H1 (cell line): ENCODE results near the gene SRM. TPM values are rescaled to one million over a fixed set of nuclear protein-coding genes. Genes with fewer than 3 reads are reported as not detected.
A peak's percentile ranks its signal among the peaks of the same experiment; 100 is the strongest.

Experiments used
- CTCF ChIA-PET: fragments of 300-600 bp; sonication (Branson Sonifier 250); formaldehyde crosslinking; loops from one replicate; lab custom pipeline; 2021; ENCODE audit not compliant: partially characterized antibody; lab: Charles Lee
- POLR2A ChIA-PET: fragments of 300-600 bp; sonication (Branson Sonifier 250); formaldehyde crosslinking; loops from one replicate; lab custom pipeline; 2021; ENCODE audit warnings: inconsistent platforms; ENCODE audit not compliant: partially characterized antibody; lab: Charles Lee
- DNase-seq, 2 experiments: peaks; one replicate each; pipeline versions ENCODE4 v3.0.0 to v3.0.0-alpha.2; 2010 to 2022; ENCODE audit warnings: low spot score in 2 of 2, low read depth in 1 of 2, mixed read lengths in 1 of 2
- FAIRE-seq: peaks from 2 replicates; lab custom pipeline; 2011; peaks lifted over from hg19 to GRCh38; lab: Jason Lieb, UNC
- H2AFZ ChIP-seq: 2 replicates; pipeline ENCODE4 v1.8.1; 2012; ENCODE audit warnings: low read length, inconsistent platforms
- H2AK5ac ChIP-seq: 2 replicates; pipeline ENCODE4 v1.6.1; 2013; ENCODE audit warnings: low read depth, low read length
- H2BK120ac ChIP-seq: replicated peaks from 2 replicates; pipeline ENCODE3; 2013; ENCODE audit warnings: low read depth, low read length, inconsistent platforms
- H2BK12ac ChIP-seq: 2 replicates; pipeline ENCODE4 v1.6.1; 2013; ENCODE audit warnings: low read depth, low read length
- H2BK15ac ChIP-seq: 2 replicates; pipeline ENCODE4 v1.6.1; 2013; ENCODE audit warnings: low read length
- H2BK20ac ChIP-seq: 2 replicates; pipeline ENCODE4 v1.6.1; 2013; ENCODE audit warnings: low read length
- H2BK5ac ChIP-seq: 2 replicates; pipeline ENCODE4 v1.6.1; 2013; ENCODE audit warnings: low read depth, low read length
- H3K14ac ChIP-seq: 2 replicates; pipeline ENCODE4 v1.6.1; 2013; ENCODE audit warnings: inconsistent platforms; ENCODE audit not compliant: insufficient read length
- H3K18ac ChIP-seq: 2 replicates; pipeline ENCODE4 v1.6.1; 2013; ENCODE audit warnings: low read length; ENCODE audit errors: extremely low read depth
- H3K23ac ChIP-seq: 2 replicates; pipeline ENCODE4 v1.6.1; 2013; ENCODE audit warnings: inconsistent platforms; ENCODE audit not compliant: insufficient read length
- H3K23me2 ChIP-seq: 2 replicates; pipeline ENCODE4 v1.6.1; 2013; ENCODE audit warnings: low read depth, low read length
- H3K27ac ChIP-seq: 2 replicates; pipeline ENCODE4 v1.6.1; 2011; ENCODE audit warnings: low read depth, low read length, inconsistent platforms
- H3K27me3 ChIP-seq, 4 experiments: replicated peaks in 1 of 4; 1 replicate in 1 of 4; 2 replicates in 3 of 4; pipeline versions ENCODE4 v1.6.1 to v1.8.1; 2011 to 2013; ENCODE audit warnings: low read length in 3 of 4, mild to moderate bottlenecking in 3 of 4, inconsistent platforms in 2 of 4, mixed read lengths in 2 of 4, moderate library complexity in 1 of 4; ENCODE audit not compliant: control insufficient read depth in 3 of 4, insufficient read depth in 3 of 4; ENCODE audit errors: extremely low read depth in 1 of 4
- H3K36me3 ChIP-seq, 4 experiments: 2 replicates each; pipeline versions ENCODE4 v1.6.1 to v1.8.1; 2011 to 2013; ENCODE audit warnings: mild to moderate bottlenecking in 4 of 4, low read length in 3 of 4, moderate library complexity in 2 of 4, control low read depth in 1 of 4, inconsistent platforms in 1 of 4; ENCODE audit not compliant: insufficient read depth in 4 of 4, control insufficient read depth in 2 of 4
- H3K4ac ChIP-seq: replicated peaks from 2 replicates; pipeline ENCODE3; 2013; ENCODE audit warnings: low read length, low read depth, mixed read lengths, inconsistent platforms; ENCODE audit not compliant: insufficient read length
- H3K4me1 ChIP-seq, 4 experiments: replicated peaks in 1 of 4; 1 replicate in 1 of 4; 2 replicates in 3 of 4; pipeline versions ENCODE4 v1.6.1 to v1.8.1; 2011 to 2013; ENCODE audit warnings: low read length in 3 of 4, inconsistent platforms in 2 of 4, mixed read lengths in 1 of 4; ENCODE audit not compliant: insufficient read depth in 4 of 4, control insufficient read depth in 3 of 4
- H3K4me2 ChIP-seq, 2 experiments: 2 replicates each; pipeline versions ENCODE4 v1.6.1 to v1.8.1; 2011 to 2013; ENCODE audit warnings: low read depth in 2 of 2, low read length in 2 of 2, control low read depth in 1 of 2, inconsistent platforms in 1 of 2, mild to moderate bottlenecking in 1 of 2; ENCODE audit not compliant: insufficient read depth in 1 of 2
- H3K4me3 ChIP-seq, 4 experiments: fragments of 200-600, 300-600 bp in 1 of 4; sonication (generic), shearing (Covaris generic), sonication (Bioruptor Twin) in 1 of 4; 2 replicates each; pipeline versions ENCODE4 v1.5.1 to v1.8.1; 2011 to 2016; ENCODE audit warnings: low read length in 4 of 4, low read depth in 3 of 4, control low read depth in 2 of 4, inconsistent platforms in 2 of 4, mild to moderate bottlenecking in 2 of 4, mixed read lengths in 1 of 4, moderate library complexity in 1 of 4; ENCODE audit not compliant: insufficient read depth in 2 of 4; ENCODE audit errors: extremely low read depth in 1 of 4
- H3K56ac ChIP-seq: replicated peaks from 2 replicates; pipeline ENCODE3; 2013; ENCODE audit warnings: low read depth, mild to moderate bottlenecking, mixed read lengths, low read length, inconsistent platforms; ENCODE audit not compliant: insufficient read length
- H3K79me1 ChIP-seq: 2 replicates; pipeline ENCODE4 v1.6.1; 2013; ENCODE audit warnings: low read depth, low read length, control low read depth
- H3K79me2 ChIP-seq, 2 experiments: 2 replicates each; pipeline versions ENCODE4 v1.6.1 to v1.8.1; 2012 to 2013; ENCODE audit warnings: low read length in 2 of 2, mild to moderate bottlenecking in 2 of 2, inconsistent platforms in 1 of 2; ENCODE audit not compliant: insufficient read depth in 2 of 2, control insufficient read depth in 1 of 2
- H3K9ac ChIP-seq, 4 experiments: replicated peaks in 1 of 4; 1 replicate in 1 of 4; 2 replicates in 3 of 4; pipeline versions ENCODE4 v1.6.1 to v1.8.1; 2011 to 2013; ENCODE audit warnings: low read depth in 3 of 4, low read length in 3 of 4, control low read depth in 2 of 4, mild to moderate bottlenecking in 2 of 4, moderate library complexity in 2 of 4, inconsistent platforms in 1 of 4; ENCODE audit errors: extremely low read depth in 1 of 4
- H3K9me3 ChIP-seq, 2 experiments: 2 replicates each; pipeline versions ENCODE4 v1.6.1 to v1.8.1; 2012 to 2013; ENCODE audit warnings: mild to moderate bottlenecking in 2 of 2, moderate library complexity in 2 of 2, control low read depth in 1 of 2, inconsistent platforms in 1 of 2, low read depth in 1 of 2, low read length in 1 of 2, mixed read lengths in 1 of 2; ENCODE audit not compliant: insufficient read depth in 2 of 2
- H4K20me1 ChIP-seq, 2 experiments: replicated peaks in 1 of 2; 2 replicates each; pipeline versions ENCODE3 to v1.8.1; 2011 to 2013; ENCODE audit warnings: inconsistent platforms in 2 of 2, low read length in 2 of 2, mild to moderate bottlenecking in 1 of 2; ENCODE audit not compliant: insufficient read depth in 2 of 2, control insufficient read depth in 1 of 2
- H4K5ac ChIP-seq: 2 replicates; pipeline ENCODE4 v1.6.1; 2013; ENCODE audit warnings: low read length, low read depth, mixed read lengths, inconsistent platforms; ENCODE audit not compliant: insufficient read length
- H4K8ac ChIP-seq: 2 replicates; pipeline ENCODE4 v1.8.0; 2013; ENCODE audit warnings: mild to moderate bottlenecking, moderate library complexity, low read length, inconsistent platforms; ENCODE audit not compliant: insufficient read depth; ENCODE audit errors: extremely low read depth
- H4K91ac ChIP-seq: replicated peaks from 2 replicates; pipeline ENCODE3; 2013; ENCODE audit warnings: low read length, mixed read lengths, inconsistent platforms; ENCODE audit not compliant: insufficient read length
- EP300 ChIP-seq, 2 experiments: IDR thresholded peaks; 1 replicate in 1 of 2; 2 replicates in 1 of 2; pipeline ENCODE4 v1.6.1; 2011 to 2012; ENCODE audit warnings: low read depth in 2 of 2, low read length in 2 of 2, mild to moderate bottlenecking in 2 of 2, borderline replicate concordance in 1 of 2, inconsistent platforms in 1 of 2, moderate library complexity in 1 of 2
- JUND ChIP-seq: IDR thresholded peaks from 2 replicates; pipeline ENCODE4 v1.6.1; 2011; ENCODE audit warnings: mild to moderate bottlenecking, improper control_type of control experiment, low read length
- KDM4A ChIP-seq: IDR thresholded peaks from one replicate; pipeline ENCODE4 v1.7.1; 2012; ENCODE audit warnings: low read depth, mild to moderate bottlenecking, moderate library complexity, low read length, inconsistent platforms; ENCODE audit not compliant: severe bottlenecking
- NANOG ChIP-seq: IDR thresholded peaks from 2 replicates; pipeline ENCODE4 v1.6.1; 2011; ENCODE audit warnings: low read length, low read depth, mild to moderate bottlenecking, inconsistent platforms; ENCODE audit not compliant: insufficient read depth, poor library complexity, severe bottlenecking
- POLR2AphosphoS5 ChIP-seq: IDR thresholded peaks from 2 replicates; pipeline ENCODE4 v1.6.1; 2011; ENCODE audit warnings: low read depth, low read length
- RNF2 ChIP-seq: fragments of 200-900, 300-1000 bp; sonication (generic); IDR thresholded peaks from 2 replicates; pipeline ENCODE4 v1.7.1; 2016; ENCODE audit warnings: borderline replicate concordance, low read depth, mild to moderate bottlenecking, antibody characterized with exemption, low read length; ENCODE audit not compliant: poor library complexity, severe bottlenecking; ENCODE audit errors: missing control alignments
- SAP30 ChIP-seq: fragments of 300-600 bp; sonication (generic); IDR thresholded peaks from 2 replicates; pipeline ENCODE4 v1.7.1; 2012; ENCODE audit warnings: low read length, moderate library complexity, mild to moderate bottlenecking, inconsistent platforms; ENCODE audit not compliant: insufficient read depth, insufficient replicate concordance
- SIN3A ChIP-seq, 2 experiments: IDR thresholded peaks in 1 of 2; conservative IDR thresholded peaks in 1 of 2; 2 replicates each; pipeline ENCODE4 v1.6.1; 2011 to 2012; ENCODE audit warnings: low read length in 2 of 2, improper control_type of control experiment in 1 of 2, low read depth in 1 of 2, mild to moderate bottlenecking in 1 of 2
- SIRT6 ChIP-seq: IDR thresholded peaks from one replicate; pipeline ENCODE4 v1.7.1; 2012; ENCODE audit warnings: low read length, inconsistent platforms
- TAF7 ChIP-seq: optimal IDR thresholded peaks from 2 replicates; pipeline ENCODE3; 2011; ENCODE audit warnings: low read depth, mild to moderate bottlenecking, inconsistent platforms, low read length, moderate library complexity, borderline replicate concordance
- WGBS, 2 experiments: shearing (Covaris generic) in 1 of 2; methylation state at CpG; one replicate each; pipeline versions ENCODE4 v1.1.6 to v1.1.7; 2013 to 2015; ENCODE audit warnings: low lambda C conversion rate in 2 of 2, mixed read lengths in 2 of 2, inconsistent platforms in 1 of 2, low coverage in 1 of 2, missing lambda C conversion rate in 1 of 2; ENCODE audit not compliant: insufficient replicate concordance in 2 of 2, insufficient coverage in 1 of 2, insufficient read length in 1 of 2; ENCODE audit errors: extremely low coverage in 1 of 2, missing lambda C conversion rate in 1 of 2; 5-methylcytosine and 5-hydroxymethylcytosine counted together
- polyA plus RNA-seq, 7 experiments: library from polyadenylated mRNA; depleted of rRNA in 3 of 7; stranded (reverse) in 5 of 7; unstranded in 2 of 7; fragments of >200 nt in 5 of 7; fragments of 200-250 nt in 2 of 7; gene quantifications; 1 replicate in 5 of 7; 2 replicates in 1 of 7; 4 replicates in 1 of 7; pipeline versions ENCODE4 v1.2.1 to v1.2.3, GENCODE V29; 2011 to 2013; ENCODE audit warnings: missing spikeins in 2 of 7, mixed read lengths in 2 of 7
- total RNA-seq: library from RNA; stranded (reverse); fragmentation: NEBNext Ultra II Directional; extraction: Animal tissue kit (Norgen Biotek cat#: 25700); gene quantifications from 2 replicates; pipeline ENCODE4 v1.2.1, GENCODE V29; 2021

Gene SRM
- total and polyA plus RNA-seq, 2 of the 8 experiments (the other 6 are each of a cell fraction or from before 2014, with no cell fraction given): 110 to 208 TPM

DNA sequence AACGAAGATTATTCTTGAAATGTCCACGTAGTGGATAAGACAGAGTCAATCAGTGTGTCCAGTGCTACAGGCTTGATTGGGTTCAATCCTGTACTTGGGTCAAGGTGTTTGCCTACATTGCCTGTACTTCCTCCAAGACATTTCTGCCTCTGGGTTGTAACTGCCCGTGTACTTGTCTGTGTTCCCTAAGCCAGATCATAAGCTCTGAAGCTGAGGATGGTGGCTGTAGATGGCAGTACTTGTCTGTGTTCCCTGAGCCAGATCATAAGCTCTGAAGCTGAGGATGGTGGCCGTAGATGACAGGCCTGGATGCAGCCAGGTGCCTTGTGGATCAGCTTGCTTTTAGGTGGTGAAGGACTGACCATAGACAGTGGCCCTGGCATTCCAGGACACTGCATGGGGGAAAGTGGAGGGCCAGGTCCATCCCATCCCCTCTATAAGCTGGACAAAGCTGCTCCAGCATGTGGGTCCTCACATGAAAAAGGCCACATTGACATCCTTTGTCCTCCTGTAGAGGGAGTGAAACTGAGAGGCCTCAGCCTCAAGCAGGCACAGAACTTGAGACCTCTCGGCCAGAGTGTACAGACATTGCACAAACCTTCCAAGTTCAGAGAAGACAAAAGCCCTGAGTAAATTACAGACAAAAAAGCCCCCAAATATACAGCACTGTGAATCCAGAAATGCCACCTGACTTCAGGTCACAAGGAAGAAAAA is 2.0 kb upstream of the SRM start:
- H3K36me3 ChIP-seq: peaks cover 6 to 31% (median 17%) of the 10 kb centered on the region in 4 experiments; a peak in 6 of 8 replicates
- H3K4me1 ChIP-seq: peaks cover 0 to 12% (median 3%) of the 10 kb centered on the region in 4 experiments; a peak in 4 of 7 replicates
- no peaks in the 10 kb centered on the region; a peak in 1 of 7 replicates for H3K27me3 ChIP-seq
- peaks cover 0 to 5% of the 10 kb centered on the region in 2 experiments for H4K20me1 ChIP-seq
- POLR2A ChIA-PET: interaction anchor here (0.6 to 6.5 kb wide), 7 partner anchors 9 to 121 kb away, joined by 3 to 44 read pairs (median 4); no protein-coding TSS in a partner anchor
- FAIRE-seq (no peak), DNase-seq (no peak)
- no peak overlapping the region; a peak in 2 of 7 replicates for H3K9ac ChIP-seq
- no peak overlapping the region for H3K4ac ChIP-seq
- peaks cover 14% of the 10 kb centered on the region for H3K23me2 ChIP-seq
- no peak overlapping the region for H3K14ac ChIP-seq
- H3K23ac ChIP-seq: no peak overlapping the region
- H3K56ac ChIP-seq: no peak overlapping the region
- no peak for TF ChIP-seq POLR2AphosphoS5
- TF ChIP-seq RNF2: no peak
- TF ChIP-seq SAP30: no peak
- TF ChIP-seq JUND: no peak
- TF ChIP-seq KDM4A: no peak
- TF ChIP-seq EP300 (IDR thresholded peaks at IDR 0.05; ENCODE audit: borderline replicate concordance in 1 of 2, low read depth in 2 of 2, low read length in 2 of 2): no peak
- no peak for TF ChIP-seq NANOG
- TF ChIP-seq SIN3A (conservative IDR thresholded peaks at IDR 0.05 in 1 of 2, IDR thresholded peaks at IDR 0.05 in 1 of 2; ENCODE audit: low read depth in 1 of 2, low read length in 2 of 2): no peak
- TF ChIP-seq TAF7: no peak
- no peak for TF ChIP-seq SIRT6
- H2BK120ac ChIP-seq: no peak overlapping the region
- no peak overlapping the region; the same call in 1 of the 2 replicates for H2AK5ac ChIP-seq
- no peak overlapping the region; the same call in 1 of the 2 replicates for H2BK5ac ChIP-seq
- no peak overlapping the region for H2BK20ac ChIP-seq
- peaks cover 0 to 16% of the 10 kb centered on the region in 2 experiments; a peak in 2 of 4 replicates for H3K79me2 ChIP-seq
- H4K91ac ChIP-seq: peak overlapping the region; percentile 20
- no peak overlapping the region for H3K18ac ChIP-seq
- H2AFZ ChIP-seq: no peak overlapping the region
- no peak overlapping the region; a peak in 1 of 4 replicates for H3K4me2 ChIP-seq
- no peak overlapping the region for H2BK12ac ChIP-seq
- no peak overlapping the region for H4K5ac ChIP-seq
- H4K8ac ChIP-seq: no peak overlapping the region
- no peaks in the 10 kb centered on the region for H3K9me3 ChIP-seq
- no peak overlapping the region for H2BK15ac ChIP-seq
- WGBS, 2 experiments: 93% methylated on average over 5 of the region's 5 CpGs; no CpG with 5 or more reads in 1 of the 2 experiments
- H3K27ac ChIP-seq: no peak overlapping the region
- CTCF ChIA-PET: interaction anchor here (0.6 to 8.6 kb wide), 12 partner anchors 8 to 1772 kb away, joined by 3 to 115 read pairs (median 4); no protein-coding TSS in a partner anchor
- H3K79me1 ChIP-seq: peaks cover 9% of the 10 kb centered on the region
- H3K4me3 ChIP-seq: no peak overlapping the region
